Measurements from ENCODE around the gene PRSS3.
"Not testable (repeated sequence)": the region's sequence is repeated elsewhere in the genome, so short reads cannot be mapped to it uniquely, and the experiment has no call there.

Gene PRSS3

DNA sequence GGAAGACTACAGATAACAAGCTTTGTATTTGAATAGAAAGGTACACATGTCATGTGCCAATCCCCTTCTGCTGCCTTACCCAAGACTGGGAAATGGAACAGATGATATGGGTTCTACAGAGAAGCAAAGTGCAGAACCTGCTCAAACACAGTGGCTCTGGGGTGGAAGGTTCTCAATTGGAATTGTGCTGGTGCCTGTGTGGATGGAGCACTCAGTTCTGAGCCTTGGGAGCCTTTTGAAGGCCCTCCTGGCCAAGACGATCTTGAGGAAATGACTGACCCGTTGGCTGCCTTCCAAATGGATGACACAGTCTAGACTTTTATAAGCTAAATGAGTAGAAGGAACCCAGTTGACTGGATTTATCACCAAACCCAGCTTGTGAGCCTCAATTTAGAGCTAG, 4.2 kb upstream of the PRSS3 start:
- H3K9me3 ChIP-seq (ENCODE audit: insufficient read depth, low read length), result no peaks in the 10 kb centered on the region
- TF ChIP-seq ZNF274 (IDR thresholded peaks at IDR 0.05; ENCODE audit: low read depth, low read length), result no peak
- TF ChIP-seq SUZ12 (IDR thresholded peaks at IDR 0.05; ENCODE audit: extremely low read depth, insufficient read depth, insufficient read length), result no peak
- TF ChIP-seq YY1 (IDR thresholded peaks at IDR 0.05; ENCODE audit: insufficient read depth, insufficient read length), result no peak
- no peaks in the 10 kb centered on the region for H3K27me3 ChIP-seq (ENCODE audit: insufficient read depth, insufficient read length)
- H3K9ac ChIP-seq (ENCODE audit: insufficient read length, low read depth), result no peak overlapping the region
- H3K4me1 ChIP-seq (ENCODE audit: insufficient read depth, insufficient read length), result no peaks in the 10 kb centered on the region
- no peaks in the 10 kb centered on the region for H3K36me3 ChIP-seq (ENCODE audit: insufficient read depth, insufficient read length, low read length)
- H3K4me3 ChIP-seq (ENCODE audit: insufficient read length, low read depth), result no peak overlapping the region
- no peak for DNase-seq (ENCODE audit: low read depth, low spot score)

DNA sequence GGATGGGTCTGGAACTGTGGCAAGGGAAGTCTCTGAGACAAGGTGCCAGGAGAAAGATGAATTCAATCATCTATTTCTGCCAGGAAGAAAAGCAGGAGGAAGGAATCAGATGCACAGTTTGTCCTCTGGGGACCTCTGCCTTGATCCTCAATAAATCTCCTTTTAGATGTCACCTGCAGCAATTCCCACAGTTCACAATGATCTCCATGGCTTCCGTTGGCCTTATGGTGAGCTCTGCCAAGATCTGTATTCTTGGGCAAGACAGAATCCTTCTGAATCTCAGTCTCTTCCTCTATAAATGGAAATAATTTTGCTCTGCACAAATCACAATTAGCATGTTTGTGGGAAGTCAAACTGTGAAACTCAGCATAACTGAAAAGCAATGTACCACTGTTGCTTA, 1.9 kb upstream of the PRSS3 start:
- DNase-seq (ENCODE audit: low read depth, low spot score); H3K27me3 ChIP-seq (ENCODE audit: insufficient read depth, insufficient read length); H3K4me3 ChIP-seq (ENCODE audit: insufficient read length, low read depth); H3K9ac ChIP-seq (ENCODE audit: insufficient read length, low read depth); H3K36me3 ChIP-seq (ENCODE audit: insufficient read depth, insufficient read length, low read length); H3K4me1 ChIP-seq (ENCODE audit: insufficient read depth, insufficient read length): not testable (repeated sequence)
- H3K9me3 ChIP-seq (ENCODE audit: insufficient read depth, low read length), result peaks cover 15% of the 10 kb centered on the region; the same call in 1 of the 2 replicates

DNA sequence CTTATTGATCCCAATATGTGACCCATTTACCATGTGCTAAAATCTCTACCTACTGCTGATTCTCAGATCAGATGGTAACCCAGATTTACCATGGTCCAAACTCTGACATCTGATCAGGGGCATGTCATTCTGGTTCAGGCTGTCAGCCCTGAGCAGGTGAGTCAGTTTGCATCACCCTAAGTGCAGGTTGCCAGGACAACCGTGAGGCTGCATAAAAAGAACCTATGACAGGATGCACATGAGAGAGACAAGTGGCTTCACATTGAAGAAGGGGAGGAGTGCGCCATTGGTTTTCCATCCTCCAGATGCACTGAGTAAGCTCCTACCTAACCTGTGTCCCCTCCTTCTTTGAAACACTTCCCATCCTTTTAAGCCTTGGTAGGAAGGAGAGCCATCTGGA, 801 bp upstream of the PRSS3 start:
- no peak for TF ChIP-seq SUZ12 (IDR thresholded peaks at IDR 0.05; ENCODE audit: extremely low read depth, insufficient read depth, insufficient read length)
- no peak for TF ChIP-seq ZNF274 (IDR thresholded peaks at IDR 0.05; ENCODE audit: low read depth, low read length)
- Histone ChIP-seq H3K9me3 (ENCODE audit: insufficient read depth, low read length) (peaks cover 15% of the 10 kb centered on the region; the same call in 1 of the 2 replicates), H3K36me3 (ENCODE audit: insufficient read depth, insufficient read length, low read length) (no peaks in the 10 kb centered on the region), H3K9ac (ENCODE audit: insufficient read length, low read depth) (no peak overlapping the region), H3K4me3 (ENCODE audit: insufficient read length, low read depth) (no peak overlapping the region), H3K27me3 (ENCODE audit: insufficient read depth, insufficient read length) (no peaks in the 10 kb centered on the region), H3K4me1 (ENCODE audit: insufficient read depth, insufficient read length) (no peaks in the 10 kb centered on the region)
- no peak for DNase-seq (ENCODE audit: low read depth, low spot score)

DNA sequence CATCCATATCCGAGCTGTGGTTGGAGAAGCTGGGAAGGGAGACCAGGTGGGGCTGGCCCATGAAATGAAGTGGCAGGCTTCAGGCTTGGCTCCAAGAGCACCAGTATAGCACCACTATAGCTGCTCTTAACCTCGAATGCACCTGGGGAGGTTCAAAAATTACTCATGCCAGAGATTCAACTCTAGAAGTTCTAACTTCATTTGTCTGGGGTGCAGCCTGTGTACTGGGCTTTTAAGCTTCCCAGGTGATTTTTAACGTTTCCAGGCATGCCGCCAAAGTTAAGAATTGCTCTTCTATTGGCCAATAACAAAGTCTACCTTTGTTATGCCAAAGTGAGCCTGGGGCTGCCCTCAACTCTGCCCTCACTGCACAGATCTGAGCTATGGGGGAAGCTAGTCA, 458 bp downstream of the PRSS3 start:
- no peak for TF ChIP-seq SUZ12 (IDR thresholded peaks at IDR 0.05; ENCODE audit: extremely low read depth, insufficient read depth, insufficient read length)
- TF ChIP-seq ZNF274 (IDR thresholded peaks at IDR 0.05; ENCODE audit: low read depth, low read length), result no peak
- no peak for TF ChIP-seq YY1 (IDR thresholded peaks at IDR 0.05; ENCODE audit: insufficient read depth, insufficient read length)
- H3K27me3 ChIP-seq (ENCODE audit: insufficient read depth, insufficient read length), result no peaks in the 10 kb centered on the region

DNA sequence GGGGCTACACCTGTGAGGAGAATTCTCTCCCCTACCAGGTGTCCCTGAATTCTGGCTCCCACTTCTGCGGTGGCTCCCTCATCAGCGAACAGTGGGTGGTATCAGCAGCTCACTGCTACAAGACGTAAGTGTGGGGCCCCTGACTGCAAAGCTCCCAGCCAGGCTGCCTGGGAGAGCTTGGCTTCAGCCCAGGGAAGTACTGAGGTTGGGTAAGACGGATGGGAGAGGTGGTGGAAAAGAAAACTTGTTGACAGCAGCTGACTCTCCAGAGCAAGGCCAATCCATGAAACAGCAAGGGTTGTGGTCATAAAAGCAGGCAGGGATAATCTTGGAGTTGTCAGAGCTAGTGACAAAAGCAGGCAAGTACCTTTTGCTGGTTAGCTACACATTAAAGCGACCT, 1.3 kb downstream of the PRSS3 start:
- DNase-seq (ENCODE audit: low read depth, low spot score), result not testable (repeated sequence)

More for the DNA sequence above, 458 bp downstream of the PRSS3 start:
- Histone ChIP-seq H3K9me3 (ENCODE audit: insufficient read depth, low read length) (peaks cover 15% of the 10 kb centered on the region; the same call in 1 of the 2 replicates), H3K4me3 (ENCODE audit: insufficient read length, low read depth) (no peak overlapping the region), H3K9ac (ENCODE audit: insufficient read length, low read depth) (no peak overlapping the region), H3K4me1 (ENCODE audit: insufficient read depth, insufficient read length) (no peaks in the 10 kb centered on the region), H3K36me3 (ENCODE audit: insufficient read depth, insufficient read length, low read length) (no peaks in the 10 kb centered on the region)
- no peak for DNase-seq (ENCODE audit: low read depth, low spot score)

DNA sequence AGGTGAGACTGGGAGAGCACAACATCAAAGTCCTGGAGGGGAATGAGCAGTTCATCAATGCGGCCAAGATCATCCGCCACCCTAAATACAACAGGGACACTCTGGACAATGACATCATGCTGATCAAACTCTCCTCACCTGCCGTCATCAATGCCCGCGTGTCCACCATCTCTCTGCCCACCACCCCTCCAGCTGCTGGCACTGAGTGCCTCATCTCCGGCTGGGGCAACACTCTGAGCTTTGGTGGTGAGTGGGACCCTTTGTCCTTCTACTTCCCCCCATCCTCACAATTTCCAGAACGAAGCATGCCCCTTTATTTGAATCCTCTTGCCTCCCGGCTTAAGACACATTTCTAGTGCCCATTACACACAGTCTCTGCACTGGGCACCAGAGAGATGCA, 2.5 kb downstream of the PRSS3 start:
- H3K9me3 ChIP-seq (ENCODE audit: insufficient read depth, low read length), result peaks cover 15% of the 10 kb centered on the region; the same call in 1 of the 2 replicates
- TF ChIP-seq ZNF274 (IDR thresholded peaks at IDR 0.05; ENCODE audit: low read depth, low read length) (no peak), SUZ12 (IDR thresholded peaks at IDR 0.05; ENCODE audit: extremely low read depth, insufficient read depth, insufficient read length) (no peak), YY1 (IDR thresholded peaks at IDR 0.05; ENCODE audit: insufficient read depth, insufficient read length) (no peak)
- no peak for DNase-seq (ENCODE audit: low read depth, low spot score)
- no peaks in the 10 kb centered on the region for H3K36me3 ChIP-seq (ENCODE audit: insufficient read depth, insufficient read length, low read length)
- no peaks in the 10 kb centered on the region for H3K4me1 ChIP-seq (ENCODE audit: insufficient read depth, insufficient read length)
- no peak overlapping the region for H3K9ac ChIP-seq (ENCODE audit: insufficient read length, low read depth)
- no peak overlapping the region for H3K4me3 ChIP-seq (ENCODE audit: insufficient read length, low read depth)
- H3K27me3 ChIP-seq (ENCODE audit: insufficient read depth, insufficient read length), result no peaks in the 10 kb centered on the region

More for the DNA sequence above, 1.3 kb downstream of the PRSS3 start:
- H3K36me3 ChIP-seq (ENCODE audit: insufficient read depth, insufficient read length, low read length); H3K27me3 ChIP-seq (ENCODE audit: insufficient read depth, insufficient read length); H3K9ac ChIP-seq (ENCODE audit: insufficient read length, low read depth); H3K4me3 ChIP-seq (ENCODE audit: insufficient read length, low read depth); H3K4me1 ChIP-seq (ENCODE audit: insufficient read depth, insufficient read length): not testable (repeated sequence)
- H3K9me3 ChIP-seq (ENCODE audit: insufficient read depth, low read length), result peaks cover 15% of the 10 kb centered on the region; the same call in 1 of the 2 replicates

DNA sequence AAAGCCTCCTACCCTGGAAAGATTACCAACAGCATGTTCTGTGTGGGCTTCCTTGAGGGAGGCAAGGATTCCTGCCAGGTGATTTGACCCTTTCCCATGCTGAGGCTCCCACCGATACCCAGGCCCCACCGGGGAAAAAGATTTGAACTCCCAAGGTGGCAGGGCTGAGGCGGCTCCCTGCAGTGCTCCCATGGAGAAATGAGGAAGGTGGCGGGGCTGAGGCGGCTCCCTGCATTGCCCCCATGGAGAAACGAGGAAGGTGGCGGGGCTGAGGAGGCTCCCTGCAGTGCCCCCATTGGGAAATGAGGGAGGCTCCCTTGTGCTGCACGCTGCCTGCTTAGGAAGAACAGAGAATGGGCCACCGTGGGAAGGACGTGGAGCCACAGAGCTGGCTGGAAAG, 3.2 kb downstream of the PRSS3 start:
- no peak overlapping the region for H3K9ac ChIP-seq (ENCODE audit: insufficient read length, low read depth)
- no peak for DNase-seq (ENCODE audit: low read depth, low spot score)
- no peaks in the 10 kb centered on the region for H3K36me3 ChIP-seq (ENCODE audit: insufficient read depth, insufficient read length, low read length)
- H3K4me3 ChIP-seq (ENCODE audit: insufficient read length, low read depth), result no peak overlapping the region
- TF ChIP-seq ZNF274 (IDR thresholded peaks at IDR 0.05; ENCODE audit: low read depth, low read length), result no peak
- no peak for TF ChIP-seq YY1 (IDR thresholded peaks at IDR 0.05; ENCODE audit: insufficient read depth, insufficient read length)
- no peak for TF ChIP-seq SUZ12 (IDR thresholded peaks at IDR 0.05; ENCODE audit: extremely low read depth, insufficient read depth, insufficient read length)
- H3K9me3 ChIP-seq (ENCODE audit: insufficient read depth, low read length), result peaks cover 15% of the 10 kb centered on the region; the same call in 1 of the 2 replicates
- H3K4me1 ChIP-seq (ENCODE audit: insufficient read depth, insufficient read length), result no peaks in the 10 kb centered on the region
- H3K27me3 ChIP-seq (ENCODE audit: insufficient read depth, insufficient read length), result no peaks in the 10 kb centered on the region
